WTC11 (cell line): ENCODE data around the gene VWA5B1.

Source experiments
- CTCF ChIP-seq: fragments of 200-600 bp; IDR thresholded peaks from 2 replicates; pipeline ENCODE4 v1.8.0; 2022; ENCODE audit warnings: antibody characterized with exemption
- ETV6 ChIP-seq: sonication (generic); formaldehyde crosslinking; IDR thresholded peaks from 2 replicates; pipeline ENCODE4 v1.8.1; 2022; ENCODE audit warnings: mild to moderate bottlenecking, missing genetic modification reagents
- PRDM15 ChIP-seq: sonication (generic); formaldehyde crosslinking; IDR thresholded peaks from 2 replicates; pipeline ENCODE4 v1.8.0; 2022; ENCODE audit warnings: missing genetic modification reagents
- ZNF138 ChIP-seq: sonication (generic); formaldehyde crosslinking; conservative IDR thresholded peaks from 2 replicates; pipeline ENCODE4 v1.8.1; 2022; ENCODE audit warnings: mild to moderate bottlenecking, moderate library complexity, missing genetic modification reagents
- ZSCAN18 ChIP-seq: fragments of 250-450 bp; sonication (Bioruptor Pico); IDR thresholded peaks from 2 replicates; pipeline ENCODE4 v2.1.2; 2022; ENCODE audit warnings: mild to moderate bottlenecking, moderate library complexity

GRCh38 chr1:20347699-20348098 is 57.0 kb downstream of the VWA5B1 start:
- no peak for TF ChIP-seq ETV6 (CRISPR knock-in tag)
- no peak for TF ChIP-seq ZSCAN18
- no peak for TF ChIP-seq CTCF
- no peak for TF ChIP-seq PRDM15 (CRISPR knock-in tag)
- TF ChIP-seq ZNF138 (CRISPR knock-in tag): no peak
